ENCODE results near the gene TSNAXIP1. TPM values are rescaled to one million over a fixed set of nuclear protein-coding genes. Genes with fewer than 3 reads are reported as not detected.

The TSNAXIP1 gene
- total and polyA plus RNA-seq, 9 of the 15 experiments (the other 6 are each of a cell fraction or from before 2014, with no cell fraction given), result 0.03 to 0.24 (median 0.11) TPM; not detected in 4

- TF ChIP-seq, protein P1, sequence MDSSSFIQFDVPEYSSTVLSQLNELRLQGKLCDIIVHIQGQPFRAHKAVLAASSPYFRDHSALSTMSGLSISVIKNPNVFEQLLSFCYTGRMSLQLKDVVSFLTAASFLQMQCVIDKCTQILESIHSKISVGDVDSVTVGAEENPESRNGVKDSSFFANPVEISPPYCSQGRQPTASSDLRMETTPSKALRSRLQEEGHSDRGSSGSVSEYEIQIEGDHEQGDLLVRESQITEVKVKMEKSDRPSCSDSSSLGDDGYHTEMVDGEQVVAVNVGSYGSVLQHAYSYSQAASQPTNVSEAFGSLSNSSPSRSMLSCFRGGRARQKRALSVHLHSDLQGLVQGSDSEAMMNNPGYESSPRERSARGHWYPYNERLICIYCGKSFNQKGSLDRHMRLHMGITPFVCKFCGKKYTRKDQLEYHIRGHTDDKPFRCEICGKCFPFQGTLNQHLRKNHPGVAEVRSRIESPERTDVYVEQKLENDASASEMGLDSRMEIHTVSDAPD (CRISPR knock-in tag; IDR thresholded peaks at IDR 0.05), result no peak
- no peak; the same call in 1 of the 2 replicates for TF ChIP-seq ZNF445 (CRISPR knock-in tag; IDR thresholded peaks at IDR 0.05; ENCODE audit: low read depth)
- no peak for TF ChIP-seq ZC3H8 (IDR thresholded peaks at IDR 0.05)
- peak; percentile 94 for TF ChIP-seq ERF (CRISPR knock-in tag; IDR thresholded peaks at IDR 0.05)
- TF ChIP-seq CXXC5 (CRISPR knock-in tag; IDR thresholded peaks at IDR 0.05), result peak; percentile 92
- TF ChIP-seq PBX2 (CRISPR knock-in tag; IDR thresholded peaks at IDR 0.05; ENCODE audit: low read depth), result no peak
- no peak for TF ChIP-seq PBX2 (tag; conservative IDR thresholded peaks at IDR 0.05; ENCODE audit: low read depth)
- no peak for TF ChIP-seq SMARCC2 (IDR thresholded peaks at IDR 0.05; ENCODE audit: low read depth)
Observed at GRCh38 chr16:67872631-67873434, 66.1 kb downstream of the TSNAXIP1 start, which contains the start of gene EDC4 (continued).

All from K562 (cell line).